HG03025 (cell line): ENCODE data around the gene RECK.
A peak's percentile ranks its signal among the peaks of the same experiment; 100 is the strongest.
"Not testable (repeated sequence)": the region's sequence is repeated elsewhere in the genome, so short reads cannot be mapped to it uniquely, and the experiment has no call there.

Source experiments
- ATAC-seq: cut with Tn5 transposase; IDR thresholded peaks from one replicate; pipeline ENCODE4 v1.9.1; 2021; ENCODE audit warnings: mild to moderate bottlenecking, moderate library complexity; ENCODE audit not compliant: unreplicated experiment, low FRiP score

Gene RECK

GRCh38 chr9:36036780-36037548 lies at the start of gene RECK:
RECK (plus strand) TSS chr9:36036913; CDS start chr9:36036999, 86 bp downstream.
- peak; percentile 78 for ATAC-seq

- ATAC-seq, result no peak
Measured at GRCh38 chr9:35990155-35990554, 46.6 kb upstream of the RECK start.

- not testable (repeated sequence) for ATAC-seq
Measured at GRCh38 chr9:35993136-35993535, 43.6 kb upstream of the RECK start.

GRCh38 chr9:35993976-35994720 lies 42.6 kb upstream of the RECK start:
- no peak for ATAC-seq

- no peak for ATAC-seq
Measured at GRCh38 chr9:35994959-35995358, 41.8 kb upstream of the RECK start.

- no peak for ATAC-seq
Measured at GRCh38 chr9:35996358-35996970, 40.2 kb upstream of the RECK start.

GRCh38 chr9:35997016-35997415 lies 39.7 kb upstream of the RECK start:
- not testable (repeated sequence) for ATAC-seq

GRCh38 chr9:35998333-35998732 lies 38.4 kb upstream of the RECK start:
- no peak for ATAC-seq

GRCh38 chr9:36005891-36006290 lies 30.8 kb upstream of the RECK start:
- no peak for ATAC-seq

GRCh38 chr9:36006549-36007315 lies 30.0 kb upstream of the RECK start:
- ATAC-seq, result no peak

GRCh38 chr9:36007316-36007708 lies 29.4 kb upstream of the RECK start:
- ATAC-seq, result no peak

GRCh38 chr9:36007852-36008251 lies 28.9 kb upstream of the RECK start:
- no peak for ATAC-seq

GRCh38 chr9:36008774-36009300 lies 27.9 kb upstream of the RECK start:
- ATAC-seq, result no peak

GRCh38 chr9:36011379-36011778 lies 25.3 kb upstream of the RECK start:
- ATAC-seq, result no peak

- ATAC-seq, result no peak
Measured at GRCh38 chr9:36017278-36017677, 19.4 kb upstream of the RECK start.

GRCh38 chr9:36018129-36018528 lies 18.6 kb upstream of the RECK start:
- no peak for ATAC-seq

GRCh38 chr9:36018891-36019720 lies 17.6 kb upstream of the RECK start:
- ATAC-seq, result no peak

- ATAC-seq, result no peak
Measured at GRCh38 chr9:36021968-36022367, 14.7 kb upstream of the RECK start.

- no peak for ATAC-seq
Measured at GRCh38 chr9:36023260-36024048, 13.3 kb upstream of the RECK start.
